Forelimb muscle (tissue), 1 donor: ENCODE measurements around the gene UBFD1. TPM values are rescaled to one million over a fixed set of nuclear protein-coding genes. Genes with fewer than 3 reads are reported as not detected.
A peak's percentile ranks its signal among the peaks of the same experiment; 100 is the strongest.
"Not testable (repeated sequence)": the region's sequence is repeated elsewhere in the genome, so short reads cannot be mapped to it uniquely, and the experiment has no call there.

Experiments used
- DNase-seq: peaks from one replicate; pipeline ENCODE4 v3.0.0-alpha.2; 2013; ENCODE audit warnings: low read depth
- polyA plus RNA-seq: library from polyadenylated mRNA; unstranded; fragments of 120-200 nt; gene quantifications from one replicate; pipeline ENCODE4 v1.2.1, GENCODE V29; 2013; ENCODE audit not compliant: insufficient read length

Gene UBFD1
- 64.8 TPM for polyA plus RNA-seq

DNA sequence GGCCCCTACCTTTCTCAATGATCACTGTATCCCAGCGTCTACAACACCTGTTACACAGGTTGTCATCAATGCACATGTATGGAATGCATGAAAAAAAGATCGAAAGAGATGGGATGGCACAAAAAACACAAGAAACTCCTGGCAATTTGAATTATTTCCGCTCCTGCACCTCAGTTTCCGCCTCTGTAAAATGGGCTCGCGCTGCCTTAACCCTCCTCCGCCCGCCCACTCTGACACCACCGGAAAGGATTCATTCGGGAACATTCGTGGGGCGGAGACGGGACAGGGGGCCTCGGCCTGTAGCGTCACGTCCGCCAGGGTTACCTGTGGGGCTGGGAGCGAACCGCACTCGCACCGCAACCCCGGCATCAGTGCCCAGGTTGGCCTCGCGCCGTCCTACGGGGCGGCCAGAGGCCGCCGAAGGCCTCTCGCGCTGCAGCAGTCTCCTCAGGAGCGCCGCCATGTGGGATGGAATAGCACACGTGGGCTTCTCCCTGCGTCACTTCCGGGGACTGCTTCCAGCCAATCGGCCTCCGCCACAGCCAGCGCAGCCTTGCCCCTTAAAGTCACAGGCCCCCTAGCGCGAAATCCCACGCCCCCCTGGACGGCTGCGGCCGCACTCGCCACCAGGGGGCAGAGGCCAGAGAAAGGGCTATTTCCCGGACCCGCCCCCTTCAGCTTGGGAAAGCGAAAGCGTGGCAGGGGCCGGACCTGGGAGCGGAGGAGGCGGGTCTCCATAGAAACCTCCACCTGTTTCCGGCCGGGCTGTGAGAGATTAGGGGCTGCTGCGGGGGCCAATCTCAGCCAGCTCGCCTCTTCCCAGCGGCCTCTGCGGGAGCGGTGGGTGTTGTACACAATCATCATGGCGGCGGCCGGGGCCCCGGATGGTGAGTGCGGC, at the start of gene UBFD1, which contains the start of gene EARS2:
Gene UBFD1 (plus strand): TSS at position 847 of the 898 bp plus-strand sequence. CDS start 16 bp downstream, at position 863.
Gene EARS2 (minus strand): TSS at position 470 of the 898 bp plus-strand sequence. CDS start 7 bp downstream, at position 463.
- DNase-seq: peak; percentile 96

GRCh38 chr16:23508589-23509440, 48.7 kb upstream of the UBFD1 start:
- no peak for DNase-seq

DNA sequence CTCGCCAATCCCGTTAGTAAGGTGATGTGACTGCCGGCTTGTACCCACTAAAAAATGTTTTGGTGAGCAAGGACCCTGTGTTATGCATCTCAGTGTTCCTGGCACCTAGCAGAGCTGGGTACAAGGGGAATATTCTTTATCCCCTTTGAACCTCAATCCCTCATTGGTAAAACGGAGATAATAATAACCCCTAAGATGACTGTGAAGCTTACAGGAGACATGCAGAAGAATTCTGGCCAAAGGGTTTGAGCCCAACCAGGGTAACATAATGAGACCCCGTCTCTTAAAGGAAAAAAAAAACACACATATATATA, 48.1 kb upstream of the UBFD1 start:
- no peak for DNase-seq

DNA sequence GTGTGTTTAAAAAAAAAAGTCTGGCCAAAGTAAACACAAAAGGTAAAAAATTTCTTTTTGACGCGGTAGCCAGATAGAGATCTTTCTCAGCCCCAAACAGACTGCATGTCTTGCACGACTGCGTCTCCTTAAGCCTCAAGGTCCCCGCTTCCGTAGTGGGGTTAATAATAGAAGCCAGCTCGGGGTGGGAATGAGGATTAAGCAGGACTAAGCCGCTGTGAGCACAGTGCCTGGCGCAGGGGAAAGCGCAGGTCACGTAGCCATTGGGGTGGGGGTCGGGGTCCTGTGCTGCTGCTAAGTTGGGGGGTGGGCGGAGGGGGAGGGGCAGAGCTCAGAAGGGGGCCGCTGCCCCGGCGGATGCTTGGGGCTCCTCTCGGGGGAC, 47.8 kb upstream of the UBFD1 start:
- DNase-seq: no peak

GRCh38 chr16:23510164-23510914, 47.2 kb upstream of the UBFD1 start, which contains the start of gene GGA2:
Gene GGA2 (minus strand): TSS chr16:23510494. CDS start chr16:23510411, 83 bp downstream.
- peak; percentile 56 for DNase-seq

GRCh38 chr16:23510915-23511270, 46.6 kb upstream of the UBFD1 start:
- DNase-seq: not testable (repeated sequence)

DNA sequence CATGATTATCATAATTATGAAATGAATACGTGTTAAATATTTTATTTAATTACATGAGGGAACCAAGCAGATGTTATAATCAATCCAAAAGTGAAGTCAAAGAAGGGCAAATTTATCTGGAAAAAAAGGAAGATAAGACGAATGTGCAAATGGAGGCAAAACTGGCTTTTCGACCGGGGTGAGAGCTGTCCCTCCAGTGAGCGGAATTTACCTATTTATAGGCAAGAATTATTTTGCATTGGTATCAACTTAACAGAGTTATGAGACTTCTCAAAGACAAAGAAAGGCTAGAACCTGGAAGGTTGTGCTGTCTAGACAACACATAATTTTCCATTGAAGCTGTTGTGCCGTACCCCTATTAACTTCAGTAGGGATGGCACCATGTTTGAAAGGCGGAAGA, 45.8 kb upstream of the UBFD1 start:
- DNase-seq: no peak

DNA sequence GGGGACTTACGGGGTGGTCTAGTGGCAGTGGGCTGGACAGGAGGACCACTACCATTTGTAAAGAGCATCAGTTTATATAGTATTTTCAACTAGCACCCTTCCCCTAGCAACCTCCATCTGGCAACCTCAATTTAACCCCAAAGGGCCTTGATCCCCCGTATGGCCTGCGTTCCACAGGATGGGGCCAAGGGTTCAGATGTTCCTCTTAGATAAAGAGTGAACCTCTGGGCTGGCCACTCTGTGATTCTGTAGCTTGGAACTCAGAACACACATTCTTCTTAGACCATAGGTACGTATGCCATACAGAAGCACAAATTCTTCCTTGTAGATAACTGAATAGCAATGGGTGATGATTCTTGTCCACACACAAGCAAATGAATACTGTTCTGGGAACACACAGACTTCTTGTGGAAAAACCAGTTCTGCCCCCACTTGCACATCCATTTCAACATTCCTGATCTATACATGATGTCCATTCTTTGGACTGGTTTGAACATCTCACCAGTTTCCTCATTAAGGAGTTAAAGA, 45.3 kb upstream of the UBFD1 start:
- DNase-seq: no peak

DNA sequence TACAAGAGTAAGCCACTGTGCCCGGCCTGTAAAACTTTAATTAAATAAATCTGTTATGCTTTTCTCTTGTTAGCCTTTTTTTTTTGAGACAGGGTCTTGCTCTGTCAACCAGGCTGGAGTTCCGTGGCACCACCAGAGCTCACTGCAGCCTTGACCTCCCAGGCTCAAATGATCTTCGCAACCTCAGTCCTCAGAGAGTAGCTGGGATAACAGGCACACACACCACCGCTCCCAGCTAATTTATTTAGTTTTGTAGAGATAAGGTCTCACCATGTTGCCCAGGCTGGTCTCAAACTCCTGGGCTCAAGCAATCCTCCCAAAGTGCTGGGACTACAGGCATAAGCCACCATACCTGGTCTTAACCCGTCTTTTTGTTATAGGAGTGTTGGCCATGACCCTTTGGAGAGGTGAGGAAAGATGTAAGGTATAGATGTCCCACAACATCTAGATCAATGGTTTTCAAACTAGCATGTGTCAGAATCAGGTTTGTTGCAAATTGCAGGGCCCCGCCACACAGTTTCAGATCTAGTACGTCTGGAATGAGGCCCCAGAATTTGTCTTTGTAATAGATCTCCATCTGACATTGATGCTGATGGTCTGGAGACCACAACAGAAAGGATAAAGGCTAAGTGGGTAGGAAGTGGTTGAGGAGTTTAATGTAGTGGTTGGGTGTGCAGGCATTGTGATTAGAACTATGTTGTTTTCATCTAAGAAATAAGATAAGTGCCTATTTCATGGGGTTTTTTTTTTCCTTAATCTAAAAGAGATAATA, 43.0 kb upstream of the UBFD1 start:
- DNase-seq: no peak

GRCh38 chr16:23515881-23516280, 41.6 kb upstream of the UBFD1 start:
- no peak for DNase-seq

GRCh38 chr16:23516366-23517137, 41.0 kb upstream of the UBFD1 start:
- no peak for DNase-seq

DNA sequence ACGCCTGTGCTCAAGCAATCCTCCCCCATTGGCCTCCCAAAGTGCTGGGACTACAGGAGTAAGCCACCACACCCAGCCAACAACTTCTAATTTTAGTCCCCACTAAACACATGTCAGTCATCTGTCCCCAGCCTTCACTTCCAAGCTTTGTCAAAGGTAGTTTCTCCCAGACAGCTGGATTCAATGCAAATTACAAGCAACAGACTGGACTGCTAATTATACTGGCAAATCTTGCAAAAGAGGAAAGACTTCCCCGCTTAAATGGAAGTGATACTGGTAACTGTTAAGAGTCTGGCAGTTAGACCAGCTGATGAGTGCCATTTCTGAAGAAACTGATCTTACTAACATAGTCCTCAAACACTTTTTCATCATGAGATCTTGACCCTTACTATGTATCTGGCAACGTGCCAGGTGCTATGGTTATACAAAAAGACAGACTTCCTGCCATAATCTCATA, 39.1 kb upstream of the UBFD1 start:
- no peak for DNase-seq

- no peak for DNase-seq
Observed at GRCh38 chr16:23519282-23519681, 38.2 kb upstream of the UBFD1 start.

- no peak for DNase-seq
Observed at GRCh38 chr16:23520500-23520899, 37.0 kb upstream of the UBFD1 start.

DNA sequence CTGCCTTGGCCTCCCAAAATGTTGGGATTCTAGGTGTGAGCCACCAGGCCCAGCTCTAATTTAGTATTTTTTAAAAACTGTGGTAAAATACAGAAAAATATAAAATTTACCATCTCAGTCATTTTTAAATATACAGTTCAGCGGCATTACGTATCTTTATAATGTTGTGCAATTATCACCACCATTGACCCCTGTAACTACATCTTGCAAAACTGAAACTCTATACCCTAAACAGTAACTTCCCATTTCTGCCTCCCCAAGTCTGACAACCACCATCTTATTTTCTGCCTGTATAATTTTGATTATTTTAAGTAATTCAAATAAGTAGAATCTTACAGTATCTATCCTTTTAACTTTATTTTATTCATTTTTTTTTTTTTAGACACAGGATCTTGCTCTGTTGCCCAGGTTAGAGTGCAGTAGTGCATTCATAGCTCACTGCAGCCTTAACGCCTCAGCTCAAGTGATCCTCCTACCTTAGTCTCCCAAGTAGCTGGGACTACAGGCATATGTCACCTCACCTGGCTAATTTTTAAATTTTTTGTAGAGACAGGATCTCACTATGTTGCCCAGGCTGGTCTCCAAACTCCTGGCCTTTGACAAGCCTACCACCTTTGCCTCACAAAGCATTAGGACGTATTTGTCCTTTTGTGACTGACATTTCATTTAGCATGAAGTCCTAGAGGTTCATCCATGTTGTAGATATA, 36.3 kb upstream of the UBFD1 start:
- no peak for DNase-seq

DNA sequence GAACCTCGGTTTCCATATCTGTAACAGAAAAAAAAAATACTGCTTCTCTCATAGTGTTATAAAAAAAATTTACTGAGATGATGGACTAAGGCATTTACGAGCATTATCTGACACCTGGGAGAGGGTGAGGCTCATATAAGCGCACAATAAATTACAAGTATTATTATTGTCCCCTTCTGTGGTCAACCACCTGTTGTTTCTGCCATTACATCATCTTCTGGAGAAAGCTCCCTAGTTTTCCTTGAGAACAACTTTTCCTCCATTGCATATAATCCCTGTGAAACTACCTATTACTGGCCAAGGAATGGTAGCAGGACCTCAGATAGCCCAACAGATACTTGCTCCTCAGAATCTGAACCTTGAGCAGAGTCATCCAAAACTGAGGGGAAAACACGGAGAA, 35.6 kb upstream of the UBFD1 start:
- DNase-seq: no peak

GRCh38 chr16:23523321-23523720, 34.2 kb upstream of the UBFD1 start:
- no peak for DNase-seq

DNA sequence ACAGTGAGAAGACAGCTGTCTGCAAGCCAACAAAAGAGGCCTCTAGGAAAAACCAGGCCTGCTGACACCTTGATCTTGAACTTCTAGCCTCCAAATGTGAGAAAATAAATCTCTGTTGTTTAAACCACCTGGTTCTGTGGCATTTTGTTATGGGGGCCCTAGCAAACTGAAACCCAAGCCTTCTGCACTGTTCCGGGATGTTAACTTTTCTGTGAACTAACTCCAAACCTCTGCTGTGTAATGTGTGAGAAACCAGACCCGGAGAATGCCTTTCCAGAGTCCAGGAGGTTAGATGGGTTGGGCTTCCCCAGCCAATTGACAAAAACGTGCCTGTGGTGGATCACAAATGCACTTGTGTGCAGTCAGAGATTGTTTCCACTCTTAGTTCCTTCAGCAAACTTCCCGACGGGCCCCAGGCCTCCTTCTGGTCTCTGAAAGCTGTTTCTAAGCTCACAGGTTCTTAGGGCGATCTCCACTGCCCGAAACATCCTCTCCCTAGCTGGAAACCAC, 33.6 kb upstream of the UBFD1 start:
- no peak for DNase-seq

- no peak for DNase-seq
Observed at GRCh38 chr16:23524886-23525285, 32.6 kb upstream of the UBFD1 start.
